Measurements from ENCODE around the gene HIPK2.

HIPK2 gene

GRCh38 chr7:139713526-139714162 lies 64.2 kb downstream of the HIPK2 start:
- Histone ChIP-seq H3K4me1 (ENCODE audit: control insufficient read depth, low read depth, low read length) (peaks cover 8% of the 10 kb centered on the region), H2BK120ac (ENCODE audit: low read depth, low read length) (no peak overlapping the region), H3K27me3 (ENCODE audit: insufficient read depth, low read length, poor library complexity) (no peaks in the 10 kb centered on the region), H3K23ac (ENCODE audit: low read length) (no peak overlapping the region), H4K5ac (ENCODE audit: low read length) (no peak overlapping the region), H3K4me2 (ENCODE audit: low read length) (no peak overlapping the region), H4K8ac (ENCODE audit: low read depth, low read length) (no peak overlapping the region), H3K79me1 (ENCODE audit: low read length) (no peaks in the 10 kb centered on the region), H3K4me3 (ENCODE audit: low read length) (no peak overlapping the region), H3K27ac (ENCODE audit: low read depth, low read length) (peak overlapping the region; percentile 35), H3K36me3 (ENCODE audit: control insufficient read depth, insufficient read depth, low read length) (no peaks in the 10 kb centered on the region), H3K18ac (ENCODE audit: low read length) (no peak overlapping the region), H3K56ac (ENCODE audit: low read length) (peak overlapping the region; percentile 10), H3K79me2 (ENCODE audit: control insufficient read depth, insufficient read depth, low read length) (no peaks in the 10 kb centered on the region), H2BK15ac (replicated peaks; ENCODE audit: low read depth) (no peak overlapping the region), H3K9ac (ENCODE audit: low read length) (no peak overlapping the region), H2AK5ac (ENCODE audit: low read length) (no peak overlapping the region), H2BK5ac (ENCODE audit: low read length) (no peak overlapping the region), H3K4ac (ENCODE audit: low read depth, low read length) (no peak overlapping the region)
- DNase-seq: no peak
- WGBS (ENCODE audit: extremely low coverage, insufficient coverage, low lambda C conversion rate): no CpG with 5 or more reads among the region's 15 CpGs

GRCh38 chr7:139713061-139713460 lies 64.7 kb downstream of the HIPK2 start:
- Histone ChIP-seq H3K18ac (ENCODE audit: low read length) (no peak overlapping the region), H3K79me1 (ENCODE audit: low read length) (no peaks in the 10 kb centered on the region), H4K5ac (ENCODE audit: low read length) (no peak overlapping the region), H2AK5ac (ENCODE audit: low read length) (no peak overlapping the region), H3K36me3 (ENCODE audit: control insufficient read depth, insufficient read depth, low read length) (no peaks in the 10 kb centered on the region), H3K79me2 (ENCODE audit: control insufficient read depth, insufficient read depth, low read length) (no peaks in the 10 kb centered on the region), H3K27ac (ENCODE audit: low read depth, low read length) (no peak overlapping the region), H3K4me3 (ENCODE audit: low read length) (no peak overlapping the region), H3K4ac (ENCODE audit: low read depth, low read length) (no peak overlapping the region), H3K4me1 (ENCODE audit: control insufficient read depth, low read depth, low read length) (peaks cover 8% of the 10 kb centered on the region), H2BK5ac (ENCODE audit: low read length) (no peak overlapping the region), H3K56ac (ENCODE audit: low read length) (no peak overlapping the region), H2BK120ac (ENCODE audit: low read depth, low read length) (no peak overlapping the region), H3K23ac (ENCODE audit: low read length) (no peak overlapping the region), H3K27me3 (ENCODE audit: insufficient read depth, low read length, poor library complexity) (no peaks in the 10 kb centered on the region), H3K4me2 (ENCODE audit: low read length) (no peak overlapping the region), H3K9ac (ENCODE audit: low read length) (no peak overlapping the region), H4K8ac (ENCODE audit: low read depth, low read length) (no peak overlapping the region), H2BK15ac (replicated peaks; ENCODE audit: low read depth) (no peak overlapping the region)
- WGBS (ENCODE audit: extremely low coverage, insufficient coverage, low lambda C conversion rate): no CpG with 5 or more reads among the region's 9 CpGs
- DNase-seq: peak; percentile 17

GRCh38 chr7:139711991-139712743 lies 65.6 kb downstream of the HIPK2 start:
- Histone ChIP-seq H3K56ac (ENCODE audit: low read length) (peak overlapping the region; percentile 28), H3K27ac (ENCODE audit: low read depth, low read length) (no peak overlapping the region), H3K27me3 (ENCODE audit: insufficient read depth, low read length, poor library complexity) (no peaks in the 10 kb centered on the region), H4K8ac (ENCODE audit: low read depth, low read length) (no peak overlapping the region), H3K79me2 (ENCODE audit: control insufficient read depth, insufficient read depth, low read length) (no peaks in the 10 kb centered on the region), H2BK5ac (ENCODE audit: low read length) (no peak overlapping the region), H2BK15ac (replicated peaks; ENCODE audit: low read depth) (no peak overlapping the region), H2BK120ac (ENCODE audit: low read depth, low read length) (no peak overlapping the region), H3K36me3 (ENCODE audit: control insufficient read depth, insufficient read depth, low read length) (no peaks in the 10 kb centered on the region), H3K4me1 (ENCODE audit: control insufficient read depth, low read depth, low read length) (peaks cover 8% of the 10 kb centered on the region), H4K5ac (ENCODE audit: low read length) (no peak overlapping the region), H3K4me2 (ENCODE audit: low read length) (no peak overlapping the region), H3K9ac (ENCODE audit: low read length) (no peak overlapping the region), H3K4me3 (ENCODE audit: low read length) (no peak overlapping the region), H3K4ac (ENCODE audit: low read depth, low read length) (no peak overlapping the region), H3K23ac (ENCODE audit: low read length) (no peak overlapping the region), H2AK5ac (ENCODE audit: low read length) (no peak overlapping the region), H3K18ac (ENCODE audit: low read length) (no peak overlapping the region), H3K79me1 (ENCODE audit: low read length) (no peaks in the 10 kb centered on the region)
- DNase-seq: peak; percentile 28
- WGBS (ENCODE audit: extremely low coverage, insufficient coverage, low lambda C conversion rate): no CpG with 5 or more reads among the region's 11 CpGs

DNA sequence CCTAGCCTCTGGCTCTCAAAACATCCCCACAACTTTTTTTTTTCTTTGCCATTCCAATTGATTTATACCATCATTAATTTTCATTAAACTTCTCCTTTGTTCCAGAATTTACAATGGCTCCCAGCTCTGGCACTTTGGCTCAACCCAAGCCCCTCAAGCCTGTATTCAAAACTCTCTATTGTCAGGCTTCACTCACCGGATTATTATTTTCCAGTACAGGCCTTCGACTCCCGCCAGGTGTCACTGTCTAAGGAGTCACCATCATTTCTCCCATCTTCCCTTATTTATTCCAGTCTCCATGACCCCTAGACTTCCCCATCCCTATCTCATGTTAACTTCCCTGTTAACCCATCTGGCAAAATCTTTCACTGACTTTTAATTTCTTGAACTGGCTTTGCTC lies 67.8 kb downstream of the HIPK2 start:
- Histone ChIP-seq H3K4ac (ENCODE audit: low read depth, low read length) (no peak overlapping the region), H3K27ac (ENCODE audit: low read depth, low read length) (no peak overlapping the region), H4K8ac (ENCODE audit: low read depth, low read length) (no peak overlapping the region), H3K27me3 (ENCODE audit: insufficient read depth, low read length, poor library complexity) (no peaks in the 10 kb centered on the region), H3K4me3 (ENCODE audit: low read length) (no peak overlapping the region), H2AK5ac (ENCODE audit: low read length) (no peak overlapping the region), H4K5ac (ENCODE audit: low read length) (no peak overlapping the region), H3K18ac (ENCODE audit: low read length) (no peak overlapping the region), H3K79me2 (ENCODE audit: control insufficient read depth, insufficient read depth, low read length) (no peaks in the 10 kb centered on the region), H3K56ac (ENCODE audit: low read length) (no peak overlapping the region), H2BK120ac (ENCODE audit: low read depth, low read length) (no peak overlapping the region), H3K36me3 (ENCODE audit: control insufficient read depth, insufficient read depth, low read length) (no peaks in the 10 kb centered on the region), H2BK5ac (ENCODE audit: low read length) (no peak overlapping the region), H3K9ac (ENCODE audit: low read length) (no peak overlapping the region), H3K23ac (ENCODE audit: low read length) (no peak overlapping the region), H3K4me2 (ENCODE audit: low read length) (no peak overlapping the region), H3K79me1 (ENCODE audit: low read length) (no peaks in the 10 kb centered on the region), H2BK15ac (replicated peaks; ENCODE audit: low read depth) (no peak overlapping the region), H3K4me1 (ENCODE audit: control insufficient read depth, low read depth, low read length) (peaks cover 8% of the 10 kb centered on the region)
- no CpG with 5 or more reads among the region's 3 CpGs for WGBS (ENCODE audit: extremely low coverage, insufficient coverage, low lambda C conversion rate)
- DNase-seq: no peak

GRCh38 chr7:139709485-139709884 lies 68.3 kb downstream of the HIPK2 start:
- no peak overlapping the region for H2BK5ac ChIP-seq (ENCODE audit: low read length)
- H3K79me1 ChIP-seq (ENCODE audit: low read length): no peaks in the 10 kb centered on the region
- H2BK120ac ChIP-seq (ENCODE audit: low read depth, low read length): no peak overlapping the region

More at GRCh38 chr7:139709485-139709884, 68.3 kb downstream of the HIPK2 start:
- H3K27me3 ChIP-seq (ENCODE audit: insufficient read depth, low read length, poor library complexity): no peaks in the 10 kb centered on the region
- H4K5ac ChIP-seq (ENCODE audit: low read length): no peak overlapping the region
- no peak overlapping the region for H2BK15ac ChIP-seq (replicated peaks; ENCODE audit: low read depth)
- no peak overlapping the region for H4K8ac ChIP-seq (ENCODE audit: low read depth, low read length)
- no peak overlapping the region for H3K4me2 ChIP-seq (ENCODE audit: low read length)
- H3K23ac ChIP-seq (ENCODE audit: low read length): no peak overlapping the region
- H3K36me3 ChIP-seq (ENCODE audit: control insufficient read depth, insufficient read depth, low read length): no peaks in the 10 kb centered on the region
- no peak overlapping the region for H3K4ac ChIP-seq (ENCODE audit: low read depth, low read length)
- WGBS (ENCODE audit: extremely low coverage, insufficient coverage, low lambda C conversion rate): no CpG with 5 or more reads among the region's 2 CpGs
- no peak overlapping the region for H3K27ac ChIP-seq (ENCODE audit: low read depth, low read length)
- no peak overlapping the region for H3K18ac ChIP-seq (ENCODE audit: low read length)
- H3K79me2 ChIP-seq (ENCODE audit: control insufficient read depth, insufficient read depth, low read length): no peaks in the 10 kb centered on the region
- H3K4me3 ChIP-seq (ENCODE audit: low read length): no peak overlapping the region
- no peak overlapping the region for H3K9ac ChIP-seq (ENCODE audit: low read length)
- no peak for DNase-seq
- no peak overlapping the region for H3K56ac ChIP-seq (ENCODE audit: low read length)
- no peak overlapping the region for H2AK5ac ChIP-seq (ENCODE audit: low read length)
- H3K4me1 ChIP-seq (ENCODE audit: control insufficient read depth, low read depth, low read length): peaks cover 7% of the 10 kb centered on the region
